ENCODE data around the gene MAPT. TPM values are rescaled to one million over a fixed set of nuclear protein-coding genes. Genes with fewer than 3 reads are reported as not detected.

MAPT gene
- total RNA-seq, 4 donors from 2014 or later: 1.7 to 2.3 (median 1.8) TPM

DNA sequence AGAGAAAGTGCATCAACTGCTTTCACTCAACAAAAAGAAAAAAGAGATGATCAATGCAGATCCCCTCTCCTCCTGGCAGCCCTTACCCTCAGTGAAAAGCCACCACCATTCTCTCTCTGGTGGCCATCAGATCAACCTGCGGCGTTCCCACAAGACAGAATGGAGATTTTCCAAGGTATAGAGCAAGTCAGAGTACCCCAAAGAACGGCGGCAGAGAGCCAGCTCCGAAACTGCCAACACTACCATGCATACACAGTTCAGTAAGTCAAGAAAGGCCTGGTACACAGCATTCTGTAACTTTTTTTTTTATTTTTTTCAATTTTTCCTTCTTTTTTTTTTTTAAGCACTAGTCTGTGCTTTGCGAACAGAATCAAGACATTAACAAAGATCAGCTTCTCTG, 135.3 kb downstream of the MAPT start:
- no peak for DNase-seq
- H3K27me3 ChIP-seq: no peaks in the 10 kb centered on the region
- 90 to 97% methylated on average over 6 of the region's 6 CpGs for WGBS, 2 donors (ENCODE audit: low coverage in 1 of 2)
- TF ChIP-seq, protein P1, sequence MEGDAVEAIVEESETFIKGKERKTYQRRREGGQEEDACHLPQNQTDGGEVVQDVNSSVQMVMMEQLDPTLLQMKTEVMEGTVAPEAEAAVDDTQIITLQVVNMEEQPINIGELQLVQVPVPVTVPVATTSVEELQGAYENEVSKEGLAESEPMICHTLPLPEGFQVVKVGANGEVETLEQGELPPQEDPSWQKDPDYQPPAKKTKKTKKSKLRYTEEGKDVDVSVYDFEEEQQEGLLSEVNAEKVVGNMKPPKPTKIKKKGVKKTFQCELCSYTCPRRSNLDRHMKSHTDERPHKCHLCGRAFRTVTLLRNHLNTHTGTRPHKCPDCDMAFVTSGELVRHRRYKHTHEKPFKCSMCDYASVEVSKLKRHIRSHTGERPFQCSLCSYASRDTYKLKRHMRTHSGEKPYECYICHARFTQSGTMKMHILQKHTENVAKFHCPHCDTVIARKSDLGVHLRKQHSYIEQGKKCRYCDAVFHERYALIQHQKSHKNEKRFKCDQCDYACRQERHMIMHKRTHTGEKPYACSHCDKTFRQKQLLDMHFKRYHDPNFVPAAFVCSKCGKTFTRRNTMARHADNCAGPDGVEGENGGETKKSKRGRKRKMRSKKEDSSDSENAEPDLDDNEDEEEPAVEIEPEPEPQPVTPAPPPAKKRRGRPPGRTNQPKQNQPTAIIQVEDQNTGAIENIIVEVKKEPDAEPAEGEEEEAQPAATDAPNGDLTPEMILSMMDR (IDR thresholded peaks at IDR 0.05): no peak
- TF ChIP-seq POLR2AphosphoS5 (IDR thresholded peaks at IDR 0.05): no peak
- TF ChIP-seq EP300 (IDR thresholded peaks at IDR 0.05; ENCODE audit: low read depth): no peak
- TF ChIP-seq POLR2A (IDR thresholded peaks at IDR 0.05): no peak
- H3K27ac ChIP-seq: no peak overlapping the region
- H3K4me3 ChIP-seq: no peak overlapping the region
- intact Hi-C loops (cut with DNase I; ENCODE audit: low total_unique reads) (no loop called here), in situ Hi-C loops (cut with MboI; ENCODE audit: low pct_ligation_motif_present in 1 of 4, low pct_unique_long_range_greater_than_20kb in 1 of 4, low sequenced_read_pairs in 3 of 4) (loop anchor here in 1 of 4 donors (25.0 kb wide), 1 partner anchor 183 kb away; no protein-coding TSS in a partner anchor)
- H3K9me3 ChIP-seq: no peaks in the 10 kb centered on the region
- H3K4me1 ChIP-seq: no peaks in the 10 kb centered on the region
- H3K36me3 ChIP-seq: peaks cover 0 to 51% (median 18%) of the 10 kb centered on the region in 4 donors

DNA sequence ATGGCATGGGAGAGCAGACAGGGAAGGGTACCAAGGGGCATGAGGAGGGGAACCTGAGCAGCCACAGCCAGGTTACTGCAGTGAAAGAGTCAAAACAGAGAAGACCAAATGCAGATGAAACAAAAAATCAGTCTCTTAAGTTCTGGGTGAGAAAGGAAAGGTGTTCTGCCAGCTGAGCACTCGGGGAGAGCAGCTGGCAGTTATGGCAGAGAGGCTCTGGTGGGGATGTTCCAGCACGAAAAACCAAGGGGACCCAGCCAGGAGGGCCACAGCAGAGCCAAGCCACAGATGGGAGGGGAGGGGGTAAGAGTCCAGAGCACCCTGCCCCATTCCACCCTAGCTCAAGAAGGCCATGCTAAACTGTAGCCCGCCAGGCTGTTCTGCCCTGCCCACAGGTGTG, 136.4 kb downstream of the MAPT start:
- no peak overlapping the region for H3K27ac ChIP-seq
- no peaks in the 10 kb centered on the region for H3K27me3 ChIP-seq
- no peaks in the 10 kb centered on the region for H3K9me3 ChIP-seq
- in situ Hi-C loops (cut with MboI; ENCODE audit: low pct_ligation_motif_present in 1 of 4, low pct_unique_long_range_greater_than_20kb in 1 of 4, low sequenced_read_pairs in 3 of 4): loop anchor here in 1 of 4 donors (25.0 kb wide), 1 partner anchor 182 kb away; no protein-coding TSS in a partner anchor
- no peaks in the 10 kb centered on the region for H3K4me1 ChIP-seq
- intact Hi-C loops (cut with DNase I; ENCODE audit: low total_unique reads): no loop called here
- no peak for DNase-seq
- no peak for TF ChIP-seq POLR2AphosphoS5 (IDR thresholded peaks at IDR 0.05)
- peaks cover 0 to 59% (median 24%) of the 10 kb centered on the region in 4 donors for H3K36me3 ChIP-seq
- 80 to 81% methylated on average over 1 to 3 of the region's 3 CpGs for WGBS, 2 donors (ENCODE audit: low coverage in 1 of 2)
- H3K4me3 ChIP-seq: no peak overlapping the region

DNA sequence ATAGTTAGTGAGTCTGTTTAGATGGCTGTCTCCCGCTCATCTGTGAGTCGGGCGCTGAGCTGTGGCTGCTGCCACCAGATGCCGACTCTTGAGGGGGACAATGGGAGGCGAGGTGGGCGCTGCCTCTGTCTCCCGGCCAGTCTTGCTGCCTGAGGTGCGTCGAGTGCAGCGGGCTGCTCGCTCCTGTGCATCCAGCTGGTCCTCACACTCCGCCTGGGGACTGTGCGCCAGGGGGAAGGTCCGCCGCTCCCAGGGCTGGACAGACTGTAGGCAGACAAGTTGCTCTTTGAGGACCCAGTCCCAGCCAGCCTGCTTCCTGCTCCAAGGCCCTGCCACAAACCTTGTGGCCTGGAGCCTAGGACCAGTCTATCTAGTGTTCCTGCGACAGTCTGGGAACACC, 137.1 kb downstream of the MAPT start:
- H3K4me3 ChIP-seq: no peak overlapping the region
- DNase-seq: no peak
- TF ChIP-seq POLR2AphosphoS5 (IDR thresholded peaks at IDR 0.05) (no peak), POLR2A (IDR thresholded peaks at IDR 0.05) (no peak), EP300 (IDR thresholded peaks at IDR 0.05; ENCODE audit: low read depth) (no peak)
- TF ChIP-seq, protein P1 (IDR thresholded peaks at IDR 0.05): no peak
- intact Hi-C loops (cut with DNase I; ENCODE audit: low total_unique reads): no loop called here
- H3K27me3 ChIP-seq: no peaks in the 10 kb centered on the region
- H3K9me3 ChIP-seq: no peaks in the 10 kb centered on the region
- in situ Hi-C loops (cut with MboI; ENCODE audit: low pct_ligation_motif_present in 1 of 4, low pct_unique_long_range_greater_than_20kb in 1 of 4, low sequenced_read_pairs in 3 of 4): loop anchor here in 1 of 4 donors (25.0 kb wide), 1 partner anchor 181 kb away; no protein-coding TSS in a partner anchor
- no peaks in the 10 kb centered on the region for H3K4me1 ChIP-seq
- peaks cover 0 to 66% (median 27%) of the 10 kb centered on the region in 4 donors for H3K36me3 ChIP-seq
- WGBS, 2 donors (ENCODE audit: low coverage in 1 of 2): 90 to 100% methylated on average over 3 to 16 of the region's 16 CpGs
- H3K27ac ChIP-seq: no peak overlapping the region

DNA sequence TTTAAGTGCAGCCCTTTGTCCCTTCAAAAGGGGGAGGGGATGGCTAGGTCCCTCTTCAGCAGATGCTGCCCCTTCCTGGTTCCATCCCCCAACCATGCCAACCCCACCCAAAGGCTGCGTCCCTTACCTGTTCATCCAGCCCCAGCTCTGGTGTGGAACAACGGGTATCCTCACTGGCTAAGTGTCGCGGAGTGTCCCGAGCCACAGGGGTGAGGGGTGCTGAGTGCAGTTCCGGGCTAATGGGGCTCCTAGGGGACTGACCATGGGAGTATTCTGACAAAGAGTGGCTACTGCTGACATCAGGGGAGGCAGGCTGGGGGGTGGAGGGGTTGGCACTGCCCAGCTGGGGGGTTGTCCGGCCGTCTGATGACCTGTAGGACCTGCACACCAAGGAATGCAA, 137.6 kb downstream of the MAPT start:
- Histone ChIP-seq H3K4me3 (no peak overlapping the region), H3K9me3 (no peaks in the 10 kb centered on the region), H3K4me1 (no peaks in the 10 kb centered on the region), H3K27ac (no peak overlapping the region), H3K27me3 (no peaks in the 10 kb centered on the region), H3K36me3 (peaks cover 0 to 71% (median 29%) of the 10 kb centered on the region in 4 donors)
- intact Hi-C loops (cut with DNase I; ENCODE audit: low total_unique reads) (no loop called here), in situ Hi-C loops (cut with MboI; ENCODE audit: low pct_ligation_motif_present in 1 of 4, low pct_unique_long_range_greater_than_20kb in 1 of 4, low sequenced_read_pairs in 3 of 4) (loop anchor here in 1 of 4 donors (25.0 kb wide), 1 partner anchor 180 kb away; no protein-coding TSS in a partner anchor)
- DNase-seq: no peak
- TF ChIP-seq POLR2AphosphoS5 (IDR thresholded peaks at IDR 0.05) (no peak), POLR2A (IDR thresholded peaks at IDR 0.05) (no peak)
- WGBS, 2 donors (ENCODE audit: low coverage in 1 of 2): 79 to 99% methylated on average over 3 to 8 of the region's 8 CpGs

DNA sequence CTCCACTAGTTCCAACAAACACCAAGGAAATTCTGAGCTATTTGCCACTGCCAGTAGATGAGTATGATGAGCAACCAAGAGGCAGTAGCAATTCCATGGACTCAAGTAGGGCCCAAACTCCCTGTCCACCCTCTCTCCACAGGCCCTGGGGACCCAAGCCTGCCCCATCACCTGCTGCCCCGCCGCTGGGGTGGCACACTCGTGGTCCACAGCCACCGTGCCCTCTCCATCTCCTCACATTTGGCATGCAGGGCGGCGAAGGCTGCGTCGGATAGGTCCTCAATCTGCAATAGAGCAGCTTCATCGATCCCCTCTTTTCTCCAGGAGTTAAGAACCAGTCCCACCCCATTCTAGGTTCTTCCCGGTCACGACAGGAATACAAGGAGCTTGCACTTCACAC, 138.6 kb downstream of the MAPT start:
- H3K4me1 ChIP-seq: no peaks in the 10 kb centered on the region
- in situ Hi-C loops (cut with MboI; ENCODE audit: low pct_ligation_motif_present in 1 of 4, low pct_unique_long_range_greater_than_20kb in 1 of 4, low sequenced_read_pairs in 3 of 4): loop anchor here in 1 of 4 donors (25.0 kb wide), 1 partner anchor 179 kb away; no protein-coding TSS in a partner anchor
- peaks cover 0 to 81% (median 33%) of the 10 kb centered on the region in 4 donors for H3K36me3 ChIP-seq

More for the DNA sequence above, 138.6 kb downstream of the MAPT start:
- intact Hi-C loops (cut with DNase I; ENCODE audit: low total_unique reads): no loop called here
- TF ChIP-seq POLR2AphosphoS5 (IDR thresholded peaks at IDR 0.05): no peak
- TF ChIP-seq, protein P1 (IDR thresholded peaks at IDR 0.05): no peak
- no peak for TF ChIP-seq POLR2A (IDR thresholded peaks at IDR 0.05)
- TF ChIP-seq EP300 (IDR thresholded peaks at IDR 0.05; ENCODE audit: low read depth): no peak
- no peak overlapping the region for H3K27ac ChIP-seq
- no peaks in the 10 kb centered on the region for H3K27me3 ChIP-seq
- 96% methylated on average over 11 of the region's 11 CpGs; no CpG with 5 or more reads in 1 of the 2 donors for WGBS, 2 donors (ENCODE audit: low coverage in 1 of 2)
- no peaks in the 10 kb centered on the region for H3K9me3 ChIP-seq
- no peak for DNase-seq
- H3K4me3 ChIP-seq: no peak overlapping the region
